Lower leg skin (tissue), 4 donors: ENCODE results near the gene PRAME. TPM values are rescaled to one million over a fixed set of nuclear protein-coding genes. Genes with fewer than 3 reads are reported as not detected.
"Not testable (repeated sequence)": the region's sequence is repeated elsewhere in the genome, so short reads cannot be mapped to it uniquely, and the experiment has no call there.

Source experiments
- DNase-seq, 2 donors: peaks; one replicate each; pipeline ENCODE4 v3.0.0-alpha.2; 2019; ENCODE audit warnings: low spot score in 2 of 2
- H3K4me3 ChIP-seq: fragments of 200-600 bp; sonication (generic); 2 replicates; pipeline ENCODE4 v1.5.1; 2017; ENCODE audit warnings: mild to moderate bottlenecking, low read depth; ENCODE audit not compliant: poor library complexity, severe bottlenecking
- POLR2A ChIP-seq, 2 donors: fragments of 450-650 bp; IDR thresholded peaks; one replicate each; pipeline ENCODE4 v1.6.1; 2016 to 2017; ENCODE audit warnings: antibody characterized with exemption in 2 of 2, mild to moderate bottlenecking in 1 of 2, moderate library complexity in 1 of 2
- WGBS, 2 donors: methylation state at CpG; one replicate each; pipeline ENCODE4 v1.1.5; 2018; 5-methylcytosine and 5-hydroxymethylcytosine counted together
- intact Hi-C: fragments of 100-400 bp; cut with DNase I; formaldehyde crosslinking; loops from one replicate; pipeline ENCODE4 v1.15.0; 2023; ENCODE audit warnings: low total_unique reads
- total RNA-seq, 4 donors: library from RNA; depleted of rRNA; stranded (reverse); fragments of >200 nt; gene quantifications; one replicate each; pipeline ENCODE4 v1.1.0, GENCODE V29; 2016
- TF ChIP-seq, protein P1 (sequence below), 3 donors: fragments of 450-650 bp; IDR thresholded peaks; one replicate each; pipeline ENCODE4 v1.5.1; 2016; ENCODE audit warnings: antibody characterized with exemption in 3 of 3, mild to moderate bottlenecking in 3 of 3, moderate library complexity in 2 of 3

The PRAME gene
- total RNA-seq, 4 donors from 2014 or later: not detected

DNA sequence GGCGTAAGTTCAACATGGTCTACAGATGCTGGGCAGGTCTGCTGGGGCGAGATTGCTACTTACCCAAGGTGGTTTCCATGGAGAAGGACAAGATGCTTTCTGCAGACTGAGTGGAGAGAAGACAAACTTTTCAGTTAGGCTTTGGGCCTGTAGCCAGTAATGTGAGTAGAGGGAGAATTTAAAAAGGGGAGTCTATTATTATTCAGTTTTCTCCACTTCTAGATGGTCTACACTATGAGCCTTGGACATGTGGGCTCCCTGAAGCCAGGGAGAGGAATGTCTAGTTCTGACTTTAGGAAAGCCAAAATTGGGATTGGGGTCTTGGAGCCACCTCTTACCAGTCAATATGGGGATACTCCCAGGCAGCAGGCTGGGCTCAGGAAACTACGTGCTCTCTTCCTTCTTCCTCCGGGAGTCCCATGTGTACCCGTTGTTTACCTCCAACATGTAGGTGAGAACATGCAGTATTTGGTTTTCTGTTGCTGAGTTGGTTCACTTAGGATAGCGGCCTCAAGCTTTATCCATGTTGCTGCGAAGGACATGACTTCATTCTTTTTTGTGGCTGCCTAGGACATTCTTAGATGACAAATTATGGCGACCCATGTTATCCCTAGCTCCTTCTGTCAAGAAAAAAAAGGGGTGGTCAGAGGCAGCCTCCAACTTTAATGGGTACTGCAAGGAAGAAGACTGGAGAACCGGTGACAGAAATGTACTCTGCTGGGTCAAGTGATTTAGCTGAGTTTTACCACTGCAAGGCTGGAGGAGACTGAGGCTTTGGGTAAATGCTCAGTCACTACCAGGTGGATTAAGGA, 24.3 kb downstream of the PRAME start:
- WGBS, 2 donors: 87 to 88% methylated on average over 9 of the region's 9 CpGs
- intact Hi-C loops: no loop called here

DNA sequence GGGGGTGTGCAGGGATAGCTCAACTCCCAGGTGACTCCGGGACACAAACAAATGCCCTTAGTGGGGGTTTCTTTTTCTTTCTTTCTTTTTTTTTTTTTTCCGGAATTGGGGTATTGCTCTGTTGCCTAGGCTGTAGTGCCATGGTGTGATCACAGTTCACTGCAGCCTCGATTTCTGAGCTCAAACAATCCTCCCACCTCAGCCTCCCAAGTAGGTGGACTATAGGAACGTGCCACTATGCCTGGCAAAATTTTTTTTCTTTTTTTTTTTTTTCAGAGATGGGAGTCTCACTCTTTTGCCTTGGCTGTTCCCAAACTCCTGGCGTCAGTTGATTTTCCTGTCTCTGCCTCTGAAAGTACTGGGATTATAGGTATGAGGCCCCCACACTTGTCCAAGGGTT, 25.2 kb downstream of the PRAME start:
- 67 to 79% methylated on average over 5 of the region's 5 CpGs for WGBS, 2 donors
- intact Hi-C loops: no loop called here
- no peak for DNase-seq
- no peak for TF ChIP-seq POLR2A (IDR thresholded peaks at IDR 0.05)
- TF ChIP-seq, protein P1, sequence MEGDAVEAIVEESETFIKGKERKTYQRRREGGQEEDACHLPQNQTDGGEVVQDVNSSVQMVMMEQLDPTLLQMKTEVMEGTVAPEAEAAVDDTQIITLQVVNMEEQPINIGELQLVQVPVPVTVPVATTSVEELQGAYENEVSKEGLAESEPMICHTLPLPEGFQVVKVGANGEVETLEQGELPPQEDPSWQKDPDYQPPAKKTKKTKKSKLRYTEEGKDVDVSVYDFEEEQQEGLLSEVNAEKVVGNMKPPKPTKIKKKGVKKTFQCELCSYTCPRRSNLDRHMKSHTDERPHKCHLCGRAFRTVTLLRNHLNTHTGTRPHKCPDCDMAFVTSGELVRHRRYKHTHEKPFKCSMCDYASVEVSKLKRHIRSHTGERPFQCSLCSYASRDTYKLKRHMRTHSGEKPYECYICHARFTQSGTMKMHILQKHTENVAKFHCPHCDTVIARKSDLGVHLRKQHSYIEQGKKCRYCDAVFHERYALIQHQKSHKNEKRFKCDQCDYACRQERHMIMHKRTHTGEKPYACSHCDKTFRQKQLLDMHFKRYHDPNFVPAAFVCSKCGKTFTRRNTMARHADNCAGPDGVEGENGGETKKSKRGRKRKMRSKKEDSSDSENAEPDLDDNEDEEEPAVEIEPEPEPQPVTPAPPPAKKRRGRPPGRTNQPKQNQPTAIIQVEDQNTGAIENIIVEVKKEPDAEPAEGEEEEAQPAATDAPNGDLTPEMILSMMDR (IDR thresholded peaks at IDR 0.05): no peak
- H3K4me3 ChIP-seq: no peak overlapping the region

More for the DNA sequence above, 24.3 kb downstream of the PRAME start:
- H3K4me3 ChIP-seq: no peak overlapping the region
- TF ChIP-seq, protein P1 (IDR thresholded peaks at IDR 0.05): no peak
- no peak for TF ChIP-seq POLR2A (IDR thresholded peaks at IDR 0.05)
- no peak for DNase-seq

DNA sequence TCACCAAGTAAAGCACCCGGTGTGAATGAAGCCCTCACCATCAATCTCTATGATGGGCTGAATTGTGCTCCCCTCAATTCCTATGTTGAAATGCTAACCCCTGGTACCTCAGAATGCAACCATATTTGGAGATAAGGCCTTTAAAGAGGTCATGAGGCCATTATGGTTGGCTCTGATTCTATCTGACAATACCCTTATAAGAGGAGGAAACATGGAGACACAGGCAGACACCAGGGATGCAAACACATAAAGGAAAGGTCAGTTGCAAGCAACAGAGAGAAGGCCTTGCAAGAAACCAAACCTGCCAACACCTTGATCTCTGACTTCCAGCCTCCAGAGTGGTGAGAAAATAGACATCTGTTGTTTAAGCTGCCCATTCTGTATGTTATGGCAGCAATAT, 25.6 kb downstream of the PRAME start:
- no peak for DNase-seq
- 87 to 92% methylated on average over 1 of the region's 1 CpG for WGBS, 2 donors
- intact Hi-C loops: no loop called here

DNA sequence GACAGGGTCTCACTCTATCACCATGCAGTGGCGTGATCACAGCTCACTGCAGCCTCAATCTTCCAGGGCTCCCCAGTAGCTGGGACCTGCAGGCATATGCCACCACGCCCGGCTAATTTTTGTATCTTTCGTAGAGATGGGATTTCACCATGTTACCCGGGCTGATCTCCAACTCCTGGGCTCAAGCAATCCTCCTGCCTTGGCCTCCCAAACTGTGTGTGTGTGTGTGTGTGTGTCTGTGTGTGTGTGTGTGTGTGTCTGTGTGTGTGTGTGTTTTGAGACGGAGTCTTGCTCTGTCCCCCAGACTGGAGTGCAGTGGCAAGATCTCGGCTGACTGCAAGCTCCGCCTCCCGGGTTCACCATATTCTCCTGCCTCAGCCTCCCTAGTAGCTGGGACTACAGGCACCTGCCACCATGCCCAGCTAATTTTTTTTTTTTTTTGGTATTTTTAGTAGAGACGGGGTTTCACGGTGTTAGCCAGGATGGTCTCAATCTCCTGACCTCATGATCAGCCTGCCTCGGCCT, 26.5 kb downstream of the PRAME start:
- WGBS, 2 donors: 85 to 90% methylated on average over 12 of the region's 12 CpGs

More for the DNA sequence above, 25.6 kb downstream of the PRAME start:
- TF ChIP-seq POLR2A (IDR thresholded peaks at IDR 0.05): no peak
- TF ChIP-seq, protein P1 (IDR thresholded peaks at IDR 0.05): no peak
- H3K4me3 ChIP-seq: no peak overlapping the region

DNA sequence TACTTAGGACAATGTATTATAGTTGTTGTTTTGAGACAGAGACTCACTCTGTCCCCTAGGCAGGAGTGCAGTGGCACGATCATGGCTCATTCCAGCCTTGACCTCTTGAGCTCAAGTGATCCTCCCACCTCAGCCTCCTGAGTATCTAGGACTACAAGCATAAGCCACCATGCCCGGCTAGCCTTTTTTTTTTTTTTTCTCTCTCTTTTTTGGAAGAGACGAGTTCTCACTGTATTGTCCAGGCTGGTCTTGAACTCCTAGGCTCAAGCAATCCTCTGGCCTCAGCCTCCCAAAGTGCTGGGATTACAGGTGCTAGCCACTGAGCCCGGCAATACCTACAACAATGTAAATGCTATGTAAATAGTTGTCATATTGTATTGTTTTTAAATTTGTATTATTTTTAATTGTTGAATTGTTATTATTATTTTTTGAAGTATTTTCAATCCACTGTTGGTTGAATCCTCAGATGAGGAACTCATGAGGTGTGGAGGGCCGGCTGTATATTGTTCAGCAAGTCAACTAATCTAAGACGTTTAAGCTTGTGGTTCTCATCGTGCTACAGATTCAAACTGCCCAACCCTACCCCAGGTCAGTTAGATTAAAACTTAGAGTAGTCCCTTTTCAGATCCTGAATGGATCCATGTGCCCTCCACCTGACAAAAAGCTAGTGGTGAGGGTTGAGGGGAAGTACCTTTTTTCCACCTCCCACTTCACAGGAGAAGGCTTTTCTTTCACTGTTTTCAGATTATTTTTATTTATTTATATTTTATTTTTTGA, 27.1 kb downstream of the PRAME start:
- intact Hi-C loops: no loop called here

More for the DNA sequence above, 26.5 kb downstream of the PRAME start:
- H3K4me3 ChIP-seq, DNase-seq, intact Hi-C loops: not testable (repeated sequence)

More for the DNA sequence above, 27.1 kb downstream of the PRAME start:
- no peak for TF ChIP-seq POLR2A (IDR thresholded peaks at IDR 0.05)
- TF ChIP-seq, protein P1 (IDR thresholded peaks at IDR 0.05): no peak
- no peak for DNase-seq
- H3K4me3 ChIP-seq: no peak overlapping the region
- WGBS, 2 donors: 87 to 89% methylated on average over 7 of the region's 7 CpGs
